HepG2 (cell line): ENCODE measurements around the gene FRMD3. TPM values are rescaled to one million over a fixed set of nuclear protein-coding genes. Genes with fewer than 3 reads are reported as not detected.

Experiments used
- ATAC-seq: fragments of 200-7000 bp; cut with Tn5 transposase; 3 replicates; pipeline ENCODE4 v1.9.1; 2020; ENCODE audit warnings: mild to moderate bottlenecking, moderate library complexity
- BruUV-seq: library from RNA; stranded (reverse); fragments of 400-500 nt; replicated peaks from 2 replicates; lab custom pipeline; 2021; lab: Mats Ljungman, UMichigan
- CTCF ChIA-PET: fragments of 300-600 bp; formaldehyde crosslinking; extraction: SDS; loops from one replicate; lab custom pipeline; 2021; ENCODE audit warnings: low total read pairs, inconsistent platforms, low intra/inter-chr PET ratio; lab: Yijun Ruan, JAX
- POLR2A ChIA-PET: fragments of 350-600 bp; sonication (Branson Sonifier 250); formaldehyde crosslinking; loops from one replicate; lab custom pipeline; 2020; ENCODE audit warnings: antibody characterized with exemption, inconsistent platforms; lab: Yijun Ruan, JAX
- DNase-seq: peaks from one replicate; pipeline ENCODE4 v3.0.0-alpha.2; 2015; ENCODE audit warnings: low spot score
- FAIRE-seq: peaks from 3 replicates; lab custom pipeline; 2011; peaks lifted over from hg19 to GRCh38; lab: Jason Lieb, UNC
- H2AFZ ChIP-seq: one replicate; pipeline ENCODE4 v1.6.1; 2011; ENCODE audit warnings: low read length, inconsistent platforms
- H3K27ac ChIP-seq: fragments of 300-600 bp; 3 replicates; pipeline ENCODE4 v1.8.0; 2011; ENCODE audit warnings: mixed run types, mild to moderate bottlenecking, mixed read lengths, low read length, inconsistent platforms; ENCODE audit not compliant: insufficient read depth; ENCODE audit errors: extremely low read length
- H3K27me3 ChIP-seq, 2 experiments: fragments of 200-600 bp in 1 of 2; 2 replicates in 1 of 2; 3 replicates in 1 of 2; pipeline versions ENCODE4 v1.6.0 to v1.8.0; 2011; ENCODE audit warnings: low read length in 2 of 2, mild to moderate bottlenecking in 2 of 2, moderate library complexity in 2 of 2, inconsistent platforms in 1 of 2; ENCODE audit not compliant: insufficient read depth in 2 of 2, control insufficient read depth in 1 of 2
- H3K36me3 ChIP-seq, 2 experiments: fragments of 200-600 bp in 1 of 2; replicated peaks in 1 of 2; 2 replicates in 1 of 2; 3 replicates in 1 of 2; pipeline versions ENCODE4 v1.5.1 to v1.8.0; 2011; ENCODE audit warnings: low read length in 2 of 2, inconsistent platforms in 1 of 2; ENCODE audit not compliant: insufficient read depth in 2 of 2, control insufficient read depth in 1 of 2
- H3K4me1 ChIP-seq: 2 replicates; pipeline ENCODE4 v1.5.1; 2012; ENCODE audit warnings: low read length, inconsistent platforms; ENCODE audit not compliant: insufficient read depth
- H3K4me2 ChIP-seq: 2 replicates; pipeline ENCODE4 v1.6.0; 2011; ENCODE audit warnings: low read depth, low read length, inconsistent platforms
- H3K4me3 ChIP-seq, 3 experiments: fragments of 200-600 bp in 1 of 3; sonication (generic), shearing (Covaris generic) in 1 of 3; replicated peaks in 1 of 3; 2 replicates each; pipeline ENCODE4 v1.5.1; 2011 to 2016; ENCODE audit warnings: low read length in 3 of 3, inconsistent platforms in 2 of 3, low read depth in 2 of 3, mild to moderate bottlenecking in 2 of 3, control low read depth in 1 of 3, mixed read lengths in 1 of 3; ENCODE audit not compliant: insufficient read depth in 1 of 3
- H3K79me2 ChIP-seq: one replicate; pipeline ENCODE4 v1.6.1; 2011; ENCODE audit warnings: low read length, inconsistent platforms; ENCODE audit not compliant: insufficient read depth
- H3K9ac ChIP-seq: 2 replicates; pipeline ENCODE4 v1.6.0; 2011; ENCODE audit warnings: mild to moderate bottlenecking, low read depth, low read length, inconsistent platforms; ENCODE audit not compliant: insufficient read depth
- H3K9me3 ChIP-seq: 2 replicates; pipeline ENCODE4 v1.5.1; 2012; ENCODE audit warnings: mild to moderate bottlenecking, low read length
- H4K20me1 ChIP-seq: 2 replicates; pipeline ENCODE4 v1.6.0; 2011; ENCODE audit warnings: inconsistent platforms, mild to moderate bottlenecking, low read length, moderate library complexity; ENCODE audit not compliant: insufficient read depth
- CBX2 ChIP-seq, 2 experiments: fragments of 200-600 bp in 1 of 2; sonication (generic); formaldehyde crosslinking in 1 of 2; IDR thresholded peaks; 2 replicates each; pipeline versions ENCODE4 v1.7.0 to v1.8.1; 2018 to 2022; ENCODE audit warnings: low read depth in 2 of 2, low read length in 1 of 2, mild to moderate bottlenecking in 1 of 2, missing genetic modification reagents in 1 of 2
- LCORL ChIP-seq, 2 experiments: fragments of 450-650 bp in 1 of 2; sonication (generic) in 1 of 2; formaldehyde crosslinking in 1 of 2; IDR thresholded peaks; 2 replicates each; pipeline versions ENCODE4 v1.5.0 to v1.6.1; 2017 to 2020; ENCODE audit warnings: antibody characterized with exemption in 1 of 2, missing genetic modification reagents in 1 of 2
- NFATC3 ChIP-seq: sonication (generic); formaldehyde crosslinking; IDR thresholded peaks from 2 replicates; pipeline ENCODE4 v1.5.1; 2020; ENCODE audit warnings: mild to moderate bottlenecking, missing genetic modification reagents
- ONECUT2 ChIP-seq: sonication (generic); formaldehyde crosslinking; IDR thresholded peaks from 2 replicates; pipeline ENCODE4 v1.4.0; 2020; ENCODE audit warnings: missing genetic modification reagents
- RNF2 ChIP-seq: fragments of 450-650 bp; conservative IDR thresholded peaks from 2 replicates; pipeline ENCODE4 v1.6.1; 2016; ENCODE audit warnings: low read depth
- ZNF891 ChIP-seq: sonication (generic); formaldehyde crosslinking; IDR thresholded peaks from 2 replicates; pipeline ENCODE4 v1.5.0; 2020; ENCODE audit warnings: mild to moderate bottlenecking, missing genetic modification reagents
- ZSCAN29 ChIP-seq: sonication (generic); formaldehyde crosslinking; conservative IDR thresholded peaks from 2 replicates; pipeline ENCODE4 v1.4.0; 2020; ENCODE audit warnings: mild to moderate bottlenecking, missing genetic modification reagents
- WGBS: methylation state at CpG from one replicate; pipeline ENCODE4 v1.1.6; 2017; ENCODE audit warnings: low lambda C conversion rate; 5-methylcytosine and 5-hydroxymethylcytosine counted together
- in situ Hi-C: cut with HindIII; loops from 2 replicates; pipeline ENCODE4 v1.10.0; 2017; ENCODE audit warnings: low pct_unique_long_range_greater_than_20kb; ENCODE audit not compliant: extremely low pct_ligation_motif_present
- intact Hi-C: fragments of 100-400 bp; cut with micrococcal nuclease; formaldehyde crosslinking; loops from one replicate; pipeline ENCODE4 v1.10.0; 2022; ENCODE audit not compliant: unreplicated experiment
- polyA plus RNA-seq, 8 experiments: library from polyadenylated mRNA; depleted of rRNA in 3 of 8; stranded (reverse) in 7 of 8; unstranded in 1 of 8; fragments of >200 nt; fragmentation: Illumina TruSeq in 4 of 8; extraction: Trizol in 4 of 8; gene quantifications; 2 replicates each; pipeline versions ENCODE4 v1.2.1 to v1.2.3, GENCODE V29; 2011 to 2016; ENCODE audit warnings: low read depth in 4 of 8, missing spikeins in 1 of 8, mixed read lengths in 1 of 8; ENCODE audit not compliant: insufficient read depth in 1 of 8
- total RNA-seq, 5 experiments: library from RNA; depleted of rRNA; stranded (reverse); fragments of >200 nt; fragmentation: Illumina TruSeq; extraction: Trizol; gene quantifications; 2 replicates each; pipeline ENCODE4 v1.2.3, GENCODE V29; 2016; ENCODE audit warnings: low read depth in 1 of 5

Gene FRMD3
- total and polyA plus RNA-seq, 2 of the 13 experiments (the other 11 are each of a cell fraction or from before 2014, with no cell fraction given) = 3.2 to 7.7 TPM

- Histone ChIP-seq H3K79me2 (peaks cover 14% of the 10 kb centered on the region), H3K27me3 (no peaks in the 10 kb centered on the region), H3K27ac (no peak overlapping the region), H3K9me3 (no peaks in the 10 kb centered on the region), H3K4me3 (no peak overlapping the region), H3K4me1 (peaks cover 32% of the 10 kb centered on the region), H4K20me1 (no peaks in the 10 kb centered on the region), H3K36me3 (no peaks in the 10 kb centered on the region), H2AFZ (no peak overlapping the region), H3K4me2 (no peak overlapping the region), H3K9ac (no peak overlapping the region)
- CTCF ChIA-PET = no interaction called here
- intact Hi-C loops (no loop called here), in situ Hi-C loops (no loop called here)
- POLR2A ChIA-PET = no interaction called here
- 83% methylated on average over 4 of the region's 4 CpGs for WGBS
- DNase-seq (no peak), FAIRE-seq (no peak), ATAC-seq (no peak)
- TF ChIP-seq CBX2 (IDR thresholded peaks at IDR 0.05; ENCODE audit: low read depth, low read length) (no peak), CBX2 (CRISPR knock-in tag; IDR thresholded peaks at IDR 0.05; ENCODE audit: low read depth) (no peak), LCORL (IDR thresholded peaks at IDR 0.05) (no peak), LCORL (CRISPR knock-in tag; IDR thresholded peaks at IDR 0.05) (no peak), RNF2 (no peak)
- no TSS peak for BruUV-seq
These were observed 16.8 kb downstream of the FRMD3 start for GRCh38 chr9:83521411-83521810.

- BruUV-seq = no TSS peak
- H4K20me1 ChIP-seq = no peaks in the 10 kb centered on the region
- ChIA-PET POLR2A (no interaction called here), CTCF (no interaction called here)
- no peak for ATAC-seq
- intact Hi-C loops = no loop called here
- no peak overlapping the region for H3K4me2 ChIP-seq
- no peaks in the 10 kb centered on the region for H3K9me3 ChIP-seq
- H2AFZ ChIP-seq = no peak overlapping the region
- H3K27ac ChIP-seq = no peak overlapping the region
- DNase-seq = no peak
- FAIRE-seq = no peak
- no peak overlapping the region for H3K9ac ChIP-seq
- peaks cover 11% of the 10 kb centered on the region for H3K79me2 ChIP-seq
- in situ Hi-C loops = no loop called here
- no peaks in the 10 kb centered on the region for H3K27me3 ChIP-seq
- WGBS = 100% methylated on average over 1 of the region's 1 CpG
- H3K4me3 ChIP-seq = no peak overlapping the region
- peaks cover 32% of the 10 kb centered on the region for H3K4me1 ChIP-seq
- no peak for TF ChIP-seq ONECUT2
- TF ChIP-seq ZNF891 (CRISPR knock-in tag) = no peak
- TF ChIP-seq NFATC3 = no peak
- TF ChIP-seq ZSCAN29 (CRISPR knock-in tag) = no peak
- H3K36me3 ChIP-seq = no peaks in the 10 kb centered on the region
These were observed 17.2 kb downstream of the FRMD3 start for GRCh38 chr9:83521011-83521410.
